Nephron (organoid): ENCODE data around the gene DCP1B.

ENCODE experiments used
- H3K27ac Mint-ChIP-seq, 3 experiments: 2 replicates each; pipeline ENCODE4 v1.8.0; 2020; ENCODE audit warnings: mixed read lengths in 3 of 3, mild to moderate bottlenecking in 2 of 3, moderate library complexity in 1 of 3
- H3K27me3 Mint-ChIP-seq: 2 replicates; pipeline ENCODE4 v1.8.0; 2021; ENCODE audit warnings: low read depth, mild to moderate bottlenecking, moderate library complexity, mixed read lengths
- H3K36me3 Mint-ChIP-seq: 2 replicates; pipeline ENCODE4 v1.8.0; 2020; ENCODE audit warnings: low read depth, mixed read lengths
- H3K4me1 Mint-ChIP-seq: 2 replicates; pipeline ENCODE4 v1.8.0; 2020; ENCODE audit warnings: mixed read lengths
- H3K4me3 Mint-ChIP-seq, 3 experiments: 2 replicates each; pipeline ENCODE4 v1.8.0; 2020; ENCODE audit warnings: mild to moderate bottlenecking in 3 of 3, mixed read lengths in 3 of 3, moderate library complexity in 2 of 3
- H3K9me3 Mint-ChIP-seq: 2 replicates; pipeline ENCODE4 v1.8.0; 2020; ENCODE audit warnings: mixed read lengths
- CTCF ChIP-seq, 3 experiments: fragments of 200-600 bp; sonication (generic); IDR thresholded peaks; one replicate each; pipeline ENCODE4 v1.5.0; 2021; ENCODE audit warnings: antibody characterized with exemption in 3 of 3; ENCODE audit not compliant: unreplicated experiment in 3 of 3

DCP1B gene

DNA sequence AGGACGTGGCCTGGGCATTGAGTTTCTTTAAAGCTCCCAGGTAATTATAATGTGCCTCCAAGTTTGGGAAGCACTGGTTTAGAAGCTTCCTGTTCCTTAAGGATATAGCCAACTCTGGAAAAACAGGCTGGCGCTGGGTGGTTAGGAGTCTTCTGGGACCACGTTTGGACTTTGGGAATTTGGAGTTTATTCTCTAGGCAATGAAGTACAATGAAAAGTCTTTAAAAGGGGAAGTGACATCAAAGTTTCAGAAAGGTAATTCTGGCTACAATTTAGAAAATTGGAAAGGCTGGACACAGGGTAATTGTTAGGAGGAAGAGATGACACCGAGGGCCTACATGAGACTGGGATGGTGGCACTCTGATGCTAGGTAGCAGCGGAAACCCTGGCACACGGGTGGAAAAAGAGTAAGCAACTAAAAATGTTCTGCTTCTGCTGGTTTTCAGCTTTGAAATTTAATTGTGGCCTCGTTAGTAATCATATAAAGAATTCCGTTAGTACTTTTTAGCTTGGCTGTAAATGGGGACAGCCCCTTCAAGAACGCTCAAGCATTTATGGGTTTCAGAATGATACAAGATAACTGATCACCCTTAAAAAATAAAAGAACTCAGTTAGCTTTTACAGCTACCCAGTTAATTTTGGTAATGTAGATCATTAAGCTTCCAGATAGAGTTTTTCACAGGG is 12.7 kb upstream of the DCP1B start:
- Mint-ChIP-seq H3K36me3 (no peaks in the 10 kb centered on the region), H3K4me1 (peaks cover 53% of the 10 kb centered on the region), H3K27ac (peak overlapping the region in 2 of 3 experiments; percentile 68 to 82), H3K4me3 (no peak overlapping the region), H3K27me3 (peaks cover 5% of the 10 kb centered on the region), H3K9me3 (no peaks in the 10 kb centered on the region)
- no peak for TF ChIP-seq CTCF (IDR thresholded peaks at IDR 0.05; ENCODE audit: unreplicated experiment in 3 of 3)

DNA sequence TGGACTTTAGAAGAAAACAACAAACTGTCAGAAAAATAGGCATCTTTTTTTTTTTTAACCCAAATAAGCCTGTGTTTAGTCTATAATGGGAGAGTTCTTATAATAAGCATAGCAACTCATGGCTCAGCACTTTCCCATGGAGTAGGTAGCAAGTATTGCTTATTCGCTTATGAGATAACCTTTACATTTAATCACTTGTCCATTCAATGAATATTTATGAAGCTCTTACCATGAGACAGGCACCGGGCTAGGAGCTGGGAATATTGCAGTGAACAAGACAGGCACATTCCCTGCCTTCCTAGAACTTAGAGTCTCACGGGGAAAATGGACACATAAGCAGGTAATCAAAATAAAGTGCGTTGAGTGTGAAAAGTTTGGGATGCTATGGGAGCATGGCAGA is 10.0 kb upstream of the DCP1B start:
- TF ChIP-seq CTCF (IDR thresholded peaks at IDR 0.05; ENCODE audit: unreplicated experiment in 3 of 3): no peak
- Mint-ChIP-seq H3K27ac (peak overlapping the region; percentile 81 to 84 (median 83)), H3K27me3 (peaks cover 5% of the 10 kb centered on the region), H3K4me3 (no peak overlapping the region), H3K36me3 (no peaks in the 10 kb centered on the region), H3K9me3 (no peaks in the 10 kb centered on the region), H3K4me1 (peaks cover 69% of the 10 kb centered on the region)

- peak overlapping the region; percentile 81 to 84 (median 83) for H3K27ac Mint-ChIP-seq
- H3K4me3 Mint-ChIP-seq: no peak overlapping the region
- peak in 2 of 3 experiments; percentile 10 to 14 for TF ChIP-seq CTCF (IDR thresholded peaks at IDR 0.05; ENCODE audit: unreplicated experiment in 3 of 3)
- H3K27me3 Mint-ChIP-seq: no peaks in the 10 kb centered on the region
- peaks cover 65% of the 10 kb centered on the region for H3K4me1 Mint-ChIP-seq
- no peaks in the 10 kb centered on the region for H3K9me3 Mint-ChIP-seq
- H3K36me3 Mint-ChIP-seq: no peaks in the 10 kb centered on the region
Observed at GRCh38 chr12:2013527-2014223, 9.4 kb upstream of the DCP1B start.

DNA sequence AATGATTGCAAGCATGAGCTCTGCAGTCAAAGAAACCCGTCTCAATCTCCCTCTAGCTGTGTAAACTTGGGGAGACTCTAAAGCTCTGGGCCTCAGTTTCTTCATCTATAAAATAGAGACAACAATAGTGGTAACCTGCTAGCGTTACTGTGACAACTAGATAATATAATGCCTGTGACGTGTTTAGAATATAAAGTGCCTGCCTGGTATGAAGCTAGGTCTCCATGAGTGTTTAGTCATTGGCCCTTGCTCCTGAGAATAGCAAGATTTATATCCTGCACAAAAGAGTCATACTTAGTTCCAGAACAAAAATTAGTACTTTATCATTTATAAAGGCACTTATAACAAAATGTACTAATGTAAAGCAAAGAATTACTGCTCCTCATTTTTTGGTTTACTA is 8.8 kb upstream of the DCP1B start:
- TF ChIP-seq CTCF (IDR thresholded peaks at IDR 0.05; ENCODE audit: unreplicated experiment in 3 of 3): no peak
- Mint-ChIP-seq H3K36me3 (no peaks in the 10 kb centered on the region), H3K27me3 (no peaks in the 10 kb centered on the region), H3K4me1 (peaks cover 59% of the 10 kb centered on the region), H3K4me3 (no peak overlapping the region), H3K27ac (peak overlapping the region; percentile 81 to 84 (median 83)), H3K9me3 (no peaks in the 10 kb centered on the region)

DNA sequence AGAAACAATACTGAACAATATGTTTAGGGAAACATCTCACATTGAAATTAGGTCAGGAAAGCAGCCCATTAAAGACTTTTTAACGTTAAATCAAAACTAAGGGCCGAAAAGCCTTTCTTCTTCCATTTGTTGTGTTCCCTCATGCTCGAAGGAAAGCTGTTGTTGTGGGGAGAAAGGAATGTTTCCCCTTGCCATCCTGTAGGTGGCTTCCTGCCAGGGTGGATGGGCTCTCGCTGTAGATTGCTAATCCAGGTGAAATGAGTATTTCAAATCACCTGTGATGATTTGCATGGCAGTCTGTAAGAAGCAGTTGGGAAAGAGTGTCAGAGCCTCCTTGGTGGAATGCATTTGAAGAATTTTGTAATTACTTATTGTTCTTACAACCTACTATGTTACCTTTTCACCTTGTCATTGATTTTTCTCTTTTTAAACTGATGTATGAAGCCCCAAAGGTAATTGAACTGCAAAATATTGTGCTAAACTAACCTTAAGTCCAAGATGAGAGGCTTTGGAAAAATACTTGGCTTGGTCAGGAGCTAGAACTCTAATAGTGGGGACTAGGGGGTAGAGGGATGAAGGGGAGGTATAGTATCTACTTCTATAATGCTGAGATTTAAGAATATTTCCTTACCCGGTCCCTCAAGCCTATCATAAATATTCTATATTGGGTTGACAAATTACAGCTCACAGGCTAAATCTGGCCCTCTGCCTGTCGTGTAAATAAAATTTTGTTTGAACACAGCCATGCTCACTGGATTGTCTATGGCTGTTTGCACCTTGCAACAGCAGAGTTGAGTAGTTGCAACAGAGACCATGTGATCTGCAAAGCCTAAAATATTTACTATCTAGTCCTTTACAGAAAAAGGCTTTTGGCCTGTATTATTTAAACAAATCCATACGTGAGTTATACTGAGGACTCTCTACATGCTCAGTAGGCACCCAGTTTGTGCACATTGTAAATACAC is 7.7 kb upstream of the DCP1B start:
- Mint-ChIP-seq H3K4me1 (peaks cover 48% of the 10 kb centered on the region), H3K27ac (peak overlapping the region; percentile 56 to 85 (median 81)), H3K27me3 (no peaks in the 10 kb centered on the region), H3K36me3 (no peaks in the 10 kb centered on the region), H3K4me3 (no peak overlapping the region), H3K9me3 (no peaks in the 10 kb centered on the region)
- TF ChIP-seq CTCF (IDR thresholded peaks at IDR 0.05; ENCODE audit: unreplicated experiment in 3 of 3): no peak
